SK-N-SH (cell line): ENCODE measurements around the gene LRRC42.
A peak's percentile ranks its signal among the peaks of the same experiment; 100 is the strongest.

Experiments
- CHD2 ChIP-seq: fragments of 150-350 bp; IDR thresholded peaks from 2 replicates; pipeline ENCODE4 v1.6.1; 2018; ENCODE audit warnings: low read length; ENCODE audit not compliant: partially characterized antibody
- EP300 ChIP-seq, 2 experiments: IDR thresholded peaks; 2 replicates each; pipeline versions ENCODE4 v1.4.0 to v1.6.1; 2012; ENCODE audit warnings: borderline replicate concordance in 1 of 2, low read depth in 1 of 2, low read length in 1 of 2
- JUND ChIP-seq: IDR thresholded peaks from 2 replicates; pipeline ENCODE4 v1.4.0; 2012
- NFIC ChIP-seq: IDR thresholded peaks from 2 replicates; pipeline ENCODE4 v1.4.0; 2012; ENCODE audit warnings: borderline replicate concordance
- POLR2AphosphoS5 ChIP-seq: IDR thresholded peaks from 2 replicates; pipeline ENCODE4 v1.6.1; 2012; ENCODE audit warnings: low read depth, low read length
- SIN3A ChIP-seq: IDR thresholded peaks from 2 replicates; pipeline ENCODE4 v1.6.1; 2012; ENCODE audit warnings: low read depth, mild to moderate bottlenecking, low read length, moderate library complexity, borderline replicate concordance
- TAF1 ChIP-seq: IDR thresholded peaks from 2 replicates; pipeline ENCODE4 v1.6.1; 2012; ENCODE audit warnings: low read depth, mild to moderate bottlenecking, low read length, moderate library complexity, borderline replicate concordance
- USF2 ChIP-seq: fragments of 150-350 bp; IDR thresholded peaks from 2 replicates; pipeline ENCODE4 v1.6.1; 2017; ENCODE audit warnings: antibody characterized with exemption, low read length, low read depth, borderline replicate concordance
- YY1 ChIP-seq: IDR thresholded peaks from 2 replicates; pipeline ENCODE4 v1.4.0; 2012; ENCODE audit warnings: low read depth, mild to moderate bottlenecking
- TF ChIP-seq, protein P1 (sequence below): IDR thresholded peaks from 2 replicates; pipeline ENCODE4 v1.4.0; 2012; ENCODE audit warnings: low read depth
- TF ChIP-seq, protein P2 (sequence below): fragments of 200-600 bp; sonication (generic); IDR thresholded peaks from 2 replicates; pipeline ENCODE4 v1.6.1; 2017; ENCODE audit warnings: antibody characterized with exemption, mild to moderate bottlenecking, moderate library complexity
- TF ChIP-seq, protein P3 (sequence below): IDR thresholded peaks from 2 replicates; pipeline ENCODE4 v1.4.0; 2012; ENCODE audit warnings: low read depth, borderline replicate concordance
- TF ChIP-seq, protein P4 (sequence below): fragments of 150-350 bp; IDR thresholded peaks from 2 replicates; pipeline ENCODE4 v1.6.1; 2016; ENCODE audit warnings: mild to moderate bottlenecking, low read depth, low read length

DNA sequence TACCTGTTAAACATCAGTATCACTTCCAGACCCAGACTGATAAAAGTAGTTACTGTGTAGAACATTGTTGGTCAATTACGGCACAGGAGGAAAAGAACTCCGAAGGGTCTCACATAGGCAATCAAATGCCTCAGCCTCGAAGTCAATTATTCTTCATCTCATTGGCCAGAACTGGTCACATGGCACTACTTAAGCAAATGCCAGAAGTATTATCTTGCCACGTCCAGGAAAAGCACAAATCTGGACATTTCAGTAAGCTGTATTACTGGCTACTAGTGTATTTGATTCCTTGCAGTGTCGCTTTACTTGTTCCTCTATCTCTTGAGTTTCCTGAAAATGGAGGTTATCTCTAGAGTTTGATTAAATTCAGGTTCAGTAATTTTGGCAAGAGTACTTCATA lies 27.8 kb upstream of the LRRC42 start:
- TF ChIP-seq POLR2AphosphoS5 = no peak
- no peak for TF ChIP-seq USF2
- TF ChIP-seq, protein P1, sequence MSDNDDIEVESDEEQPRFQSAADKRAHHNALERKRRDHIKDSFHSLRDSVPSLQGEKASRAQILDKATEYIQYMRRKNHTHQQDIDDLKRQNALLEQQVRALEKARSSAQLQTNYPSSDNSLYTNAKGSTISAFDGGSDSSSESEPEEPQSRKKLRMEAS = no peak
- TF ChIP-seq SIN3A = no peak
- TF ChIP-seq, protein P2, sequence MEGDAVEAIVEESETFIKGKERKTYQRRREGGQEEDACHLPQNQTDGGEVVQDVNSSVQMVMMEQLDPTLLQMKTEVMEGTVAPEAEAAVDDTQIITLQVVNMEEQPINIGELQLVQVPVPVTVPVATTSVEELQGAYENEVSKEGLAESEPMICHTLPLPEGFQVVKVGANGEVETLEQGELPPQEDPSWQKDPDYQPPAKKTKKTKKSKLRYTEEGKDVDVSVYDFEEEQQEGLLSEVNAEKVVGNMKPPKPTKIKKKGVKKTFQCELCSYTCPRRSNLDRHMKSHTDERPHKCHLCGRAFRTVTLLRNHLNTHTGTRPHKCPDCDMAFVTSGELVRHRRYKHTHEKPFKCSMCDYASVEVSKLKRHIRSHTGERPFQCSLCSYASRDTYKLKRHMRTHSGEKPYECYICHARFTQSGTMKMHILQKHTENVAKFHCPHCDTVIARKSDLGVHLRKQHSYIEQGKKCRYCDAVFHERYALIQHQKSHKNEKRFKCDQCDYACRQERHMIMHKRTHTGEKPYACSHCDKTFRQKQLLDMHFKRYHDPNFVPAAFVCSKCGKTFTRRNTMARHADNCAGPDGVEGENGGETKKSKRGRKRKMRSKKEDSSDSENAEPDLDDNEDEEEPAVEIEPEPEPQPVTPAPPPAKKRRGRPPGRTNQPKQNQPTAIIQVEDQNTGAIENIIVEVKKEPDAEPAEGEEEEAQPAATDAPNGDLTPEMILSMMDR = no peak
- TF ChIP-seq CHD2 = no peak
- TF ChIP-seq EP300 (IDR thresholded peaks at IDR 0.05; ENCODE audit: borderline replicate concordance in 1 of 2, low read depth in 1 of 2, low read length in 1 of 2) = no peak
- no peak for TF ChIP-seq YY1
- TF ChIP-seq NFIC = no peak
- TF ChIP-seq, protein P3, sequence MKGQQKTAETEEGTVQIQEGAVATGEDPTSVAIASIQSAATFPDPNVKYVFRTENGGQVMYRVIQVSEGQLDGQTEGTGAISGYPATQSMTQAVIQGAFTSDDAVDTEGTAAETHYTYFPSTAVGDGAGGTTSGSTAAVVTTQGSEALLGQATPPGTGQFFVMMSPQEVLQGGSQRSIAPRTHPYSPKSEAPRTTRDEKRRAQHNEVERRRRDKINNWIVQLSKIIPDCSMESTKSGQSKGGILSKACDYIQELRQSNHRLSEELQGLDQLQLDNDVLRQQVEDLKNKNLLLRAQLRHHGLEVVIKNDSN = peak; percentile 42; the same call in 1 of the 2 replicates
- no peak for TF ChIP-seq TAF1
- TF ChIP-seq, protein P4, sequence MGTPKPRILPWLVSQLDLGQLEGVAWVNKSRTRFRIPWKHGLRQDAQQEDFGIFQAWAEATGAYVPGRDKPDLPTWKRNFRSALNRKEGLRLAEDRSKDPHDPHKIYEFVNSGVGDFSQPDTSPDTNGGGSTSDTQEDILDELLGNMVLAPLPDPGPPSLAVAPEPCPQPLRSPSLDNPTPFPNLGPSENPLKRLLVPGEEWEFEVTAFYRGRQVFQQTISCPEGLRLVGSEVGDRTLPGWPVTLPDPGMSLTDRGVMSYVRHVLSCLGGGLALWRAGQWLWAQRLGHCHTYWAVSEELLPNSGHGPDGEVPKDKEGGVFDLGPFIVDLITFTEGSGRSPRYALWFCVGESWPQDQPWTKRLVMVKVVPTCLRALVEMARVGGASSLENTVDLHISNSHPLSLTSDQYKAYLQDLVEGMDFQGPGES = no peak
- no peak for TF ChIP-seq JUND
